ENCODE measurements around the gene CTBP2. TPM values are rescaled to one million over a fixed set of nuclear protein-coding genes. Genes with fewer than 3 reads are reported as not detected.
A peak's percentile ranks its signal among the peaks of the same experiment; 100 is the strongest.

The CTBP2 gene
- total RNA-seq, 2 experiments from 2014 or later, result 0.17 TPM; not detected in 1

DNA sequence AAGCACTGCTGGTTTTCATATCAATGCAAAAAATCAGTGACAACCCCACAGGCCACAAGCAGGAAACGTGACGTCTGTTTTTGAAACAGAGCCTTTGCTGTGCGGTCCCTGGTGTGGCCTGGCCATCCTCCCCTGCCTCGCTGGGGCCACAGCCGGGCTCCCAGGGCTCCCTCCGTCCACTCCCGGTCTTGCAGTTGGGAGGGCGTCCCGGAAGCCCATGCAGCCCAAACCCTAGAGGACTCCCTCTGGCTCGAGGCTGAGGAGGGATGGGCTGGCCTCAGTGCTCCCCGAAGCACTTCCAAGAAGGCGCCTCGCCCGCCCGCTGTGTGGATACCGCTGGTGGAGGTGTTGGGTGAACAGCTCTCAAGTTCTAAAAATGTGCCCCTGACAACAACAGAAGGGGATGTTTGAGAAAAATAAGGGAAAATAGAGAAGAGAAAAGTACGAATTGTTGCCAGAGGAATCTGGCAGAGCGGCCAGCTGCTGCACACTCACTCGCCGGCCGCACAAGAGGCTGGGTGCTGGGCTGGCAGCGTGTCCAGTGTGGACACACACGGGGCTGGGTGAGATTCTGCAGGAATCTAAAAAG is 144.9 kb downstream of the CTBP2 start:
- Histone ChIP-seq H3K4me3 (ENCODE audit: low read length) (no peak overlapping the region), H3K36me3 (ENCODE audit: insufficient read depth, low read length) (no peaks in the 10 kb centered on the region), H3K27ac (ENCODE audit: low read depth in 1 of 2, low read length in 2 of 2) (no peak overlapping the region), H3K9me3 (ENCODE audit: control insufficient read depth in 1 of 2, insufficient read depth in 1 of 2, low read length in 2 of 2) (peaks cover 0 to 7% of the 10 kb centered on the region in 2 experiments), H3K4me1 (ENCODE audit: insufficient read depth, low read length) (no peaks in the 10 kb centered on the region), H3K27me3 (ENCODE audit: control insufficient read depth in 1 of 2, insufficient read depth in 2 of 2, low read length in 2 of 2) (peaks cover 0 to 2% of the 10 kb centered on the region in 2 experiments)
- Mint-ChIP-seq H3K4me3 (no peak overlapping the region), H3K36me3 (ENCODE audit: low read depth) (no peaks in the 10 kb centered on the region), H3K9me3 (peaks cover 4% of the 10 kb centered on the region), H3K27ac (no peak overlapping the region), H3K27me3 (peaks cover 4% of the 10 kb centered on the region), H3K4me1 (ENCODE audit: low read depth) (no peaks in the 10 kb centered on the region)
- peak in 1 of 14 experiments; percentile 48 for DNase-seq
- intact Hi-C loops (cut with DNase I, micrococcal nuclease), result no loop called here
- ChIA-PET CTCF (no interaction called here), POLR2A (no interaction called here)
- ATAC-seq (ENCODE audit: poor library complexity), result no peak
- no peak for TF ChIP-seq CTCF (IDR thresholded peaks at IDR 0.05)

DNA sequence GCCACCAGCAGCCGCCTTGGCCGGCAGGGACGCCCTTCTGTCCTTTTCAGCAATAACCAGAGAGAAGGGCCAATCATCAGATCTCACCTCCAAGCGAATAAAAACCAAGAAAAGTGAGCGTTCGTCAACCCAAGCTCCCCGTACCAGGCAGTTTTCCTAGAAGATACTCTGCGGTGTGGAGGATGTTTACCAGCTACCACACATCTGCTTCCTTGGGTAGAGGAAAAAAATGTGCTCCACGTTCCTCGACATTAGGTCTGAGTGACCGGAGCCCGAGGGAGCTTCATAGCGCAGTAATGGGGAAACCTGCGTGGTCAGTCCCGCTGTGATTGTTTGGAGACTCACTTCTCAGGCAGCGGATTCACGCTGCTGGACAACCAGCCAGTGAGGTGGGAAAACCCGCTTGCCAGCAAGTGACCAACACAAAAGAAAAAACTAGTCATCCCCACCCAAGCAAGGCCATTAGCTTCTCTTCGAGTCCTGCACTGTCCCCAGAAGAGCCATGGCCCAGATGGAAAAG is 145.5 kb downstream of the CTBP2 start:
- CTCF ChIA-PET, result no interaction called here
- peaks cover 0 to 2% of the 10 kb centered on the region in 2 experiments for H3K27me3 ChIP-seq (ENCODE audit: control insufficient read depth in 1 of 2, insufficient read depth in 2 of 2, low read length in 2 of 2)
- H3K27me3 Mint-ChIP-seq, result peaks cover 4% of the 10 kb centered on the region

GRCh38 chr10:125014086-125014830 is 146.1 kb downstream of the CTBP2 start:
- no peak overlapping the region for H3K27ac Mint-ChIP-seq
- TF ChIP-seq CTCF (IDR thresholded peaks at IDR 0.05), result no peak
- CTCF ChIA-PET, result no interaction called here

More for the DNA sequence above, 145.5 kb downstream of the CTBP2 start:
- H3K36me3 ChIP-seq (ENCODE audit: insufficient read depth, low read length), result no peaks in the 10 kb centered on the region
- Mint-ChIP-seq H3K36me3 (ENCODE audit: low read depth) (no peaks in the 10 kb centered on the region), H3K4me3 (no peak overlapping the region), H3K27ac (no peak overlapping the region), H3K4me1 (ENCODE audit: low read depth) (no peaks in the 10 kb centered on the region), H3K9me3 (peaks cover 4% of the 10 kb centered on the region)
- no peaks in the 10 kb centered on the region for H3K4me1 ChIP-seq (ENCODE audit: insufficient read depth, low read length)
- peaks cover 0 to 7% of the 10 kb centered on the region in 2 experiments for H3K9me3 ChIP-seq (ENCODE audit: control insufficient read depth in 1 of 2, insufficient read depth in 1 of 2, low read length in 2 of 2)
- no peak overlapping the region for H3K27ac ChIP-seq (ENCODE audit: low read depth in 1 of 2, low read length in 2 of 2)
- no peak for ATAC-seq (ENCODE audit: poor library complexity)
- DNase-seq, result no peak
- intact Hi-C loops (cut with DNase I, micrococcal nuclease), result no loop called here
- TF ChIP-seq CTCF (IDR thresholded peaks at IDR 0.05), result no peak
- POLR2A ChIA-PET, result no interaction called here
- no peak overlapping the region for H3K4me3 ChIP-seq (ENCODE audit: low read length)

More at GRCh38 chr10:125014086-125014830, 146.1 kb downstream of the CTBP2 start:
- Mint-ChIP-seq H3K9me3 (no peaks in the 10 kb centered on the region), H3K4me3 (no peak overlapping the region), H3K36me3 (ENCODE audit: low read depth) (no peaks in the 10 kb centered on the region), H3K27me3 (peaks cover 4% of the 10 kb centered on the region), H3K4me1 (ENCODE audit: low read depth) (no peaks in the 10 kb centered on the region)
- H3K36me3 ChIP-seq (ENCODE audit: insufficient read depth, low read length), result no peaks in the 10 kb centered on the region
- H3K27me3 ChIP-seq (ENCODE audit: control insufficient read depth in 1 of 2, insufficient read depth in 2 of 2, low read length in 2 of 2), result peaks cover 0 to 2% of the 10 kb centered on the region in 2 experiments
- POLR2A ChIA-PET, result no interaction called here
- ATAC-seq (ENCODE audit: poor library complexity) (no peak), DNase-seq (no peak)
- no peak overlapping the region for H3K27ac ChIP-seq (ENCODE audit: low read depth in 1 of 2, low read length in 2 of 2)
- intact Hi-C loops (cut with DNase I, micrococcal nuclease), result no loop called here
- H3K4me1 ChIP-seq (ENCODE audit: insufficient read depth, low read length), result no peaks in the 10 kb centered on the region
- H3K4me3 ChIP-seq (ENCODE audit: low read length), result no peak overlapping the region
- H3K9me3 ChIP-seq (ENCODE audit: control insufficient read depth in 1 of 2, insufficient read depth in 1 of 2, low read length in 2 of 2), result peaks cover 0 to 7% of the 10 kb centered on the region in 2 experiments

All from CD4-positive, alpha-beta T cell (primary cell).